Upper lobe of left lung (tissue), 4 donors: ENCODE data around the gene IGFBP3.

Source experiments
- CTCF ChIP-seq, 6 experiments: fragments of 450-650 bp in 4 of 6; fragments of 200-600 bp in 2 of 6; sonication (generic) in 2 of 6; IDR thresholded peaks; one replicate each; pipeline ENCODE4 v1.5.1; 2016 to 2019; ENCODE audit warnings: antibody characterized with exemption in 6 of 6
- EP300 ChIP-seq, 4 donors: sonication (generic); formaldehyde crosslinking; IDR thresholded peaks; one replicate each; pipeline ENCODE4 v1.5.1; 2017; ENCODE audit warnings: antibody characterized with exemption in 4 of 4, control low read depth in 2 of 4
- POLR2A ChIP-seq, 4 donors: fragments of 450-650 bp; IDR thresholded peaks; one replicate each; pipeline ENCODE4 v1.5.1; 2016 to 2017; ENCODE audit warnings: antibody characterized with exemption in 4 of 4, mild to moderate bottlenecking in 2 of 4
- POLR2AphosphoS5 ChIP-seq, 2 donors: sonication (generic); formaldehyde crosslinking; IDR thresholded peaks; one replicate each; pipeline ENCODE4 v1.5.1; 2017; ENCODE audit warnings: antibody characterized with exemption in 2 of 2

GRCh38 chr7:45882465-45882810, 38.6 kb downstream of the IGFBP3 start:
- TF ChIP-seq POLR2AphosphoS5 (IDR thresholded peaks at IDR 0.05) (no peak), CTCF (IDR thresholded peaks at IDR 0.05) (no peak), EP300 (IDR thresholded peaks at IDR 0.05) (no peak), POLR2A (IDR thresholded peaks at IDR 0.05) (no peak)
